ENCODE data around the gene FANK1. TPM values are rescaled to one million over a fixed set of nuclear protein-coding genes. Genes with fewer than 3 reads are reported as not detected.

FANK1 gene
- total and polyA plus RNA-seq, 11 donors, result 0.33 to 1.8 (median 0.44) TPM; not detected in 3

DNA sequence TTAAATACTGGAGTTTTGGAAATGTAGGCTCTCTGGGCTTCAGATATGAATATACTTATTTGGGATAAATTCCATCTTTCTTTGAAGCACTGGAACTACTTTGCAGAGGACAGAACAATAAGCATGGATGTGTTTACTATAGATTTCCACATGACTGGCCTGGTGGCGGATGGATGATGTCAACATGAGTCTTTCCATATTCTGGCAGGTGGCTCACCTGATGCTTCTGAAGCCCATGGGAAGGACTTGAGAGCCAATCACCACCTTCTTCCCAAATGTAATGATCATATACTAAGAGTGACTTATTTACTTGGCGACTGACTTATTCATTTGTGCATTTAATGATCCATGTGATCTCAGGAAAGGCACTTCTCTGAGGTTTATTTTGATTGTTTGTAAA lies 110.5 kb downstream of the FANK1 start:
- Histone ChIP-seq H3K4me1 (no peaks in the 10 kb centered on the region), H3K4me3 (no peak overlapping the region), H3K36me3 (no peaks in the 10 kb centered on the region), H3K27ac (no peak overlapping the region), H3K27me3 (no peaks in the 10 kb centered on the region), H3K9me3 (peaks cover 0 to 6% (median 0%) of the 10 kb centered on the region in 12 donors)
- no peak for TF ChIP-seq POLR2A (IDR thresholded peaks at IDR 0.05)
- TF ChIP-seq, protein P1, sequence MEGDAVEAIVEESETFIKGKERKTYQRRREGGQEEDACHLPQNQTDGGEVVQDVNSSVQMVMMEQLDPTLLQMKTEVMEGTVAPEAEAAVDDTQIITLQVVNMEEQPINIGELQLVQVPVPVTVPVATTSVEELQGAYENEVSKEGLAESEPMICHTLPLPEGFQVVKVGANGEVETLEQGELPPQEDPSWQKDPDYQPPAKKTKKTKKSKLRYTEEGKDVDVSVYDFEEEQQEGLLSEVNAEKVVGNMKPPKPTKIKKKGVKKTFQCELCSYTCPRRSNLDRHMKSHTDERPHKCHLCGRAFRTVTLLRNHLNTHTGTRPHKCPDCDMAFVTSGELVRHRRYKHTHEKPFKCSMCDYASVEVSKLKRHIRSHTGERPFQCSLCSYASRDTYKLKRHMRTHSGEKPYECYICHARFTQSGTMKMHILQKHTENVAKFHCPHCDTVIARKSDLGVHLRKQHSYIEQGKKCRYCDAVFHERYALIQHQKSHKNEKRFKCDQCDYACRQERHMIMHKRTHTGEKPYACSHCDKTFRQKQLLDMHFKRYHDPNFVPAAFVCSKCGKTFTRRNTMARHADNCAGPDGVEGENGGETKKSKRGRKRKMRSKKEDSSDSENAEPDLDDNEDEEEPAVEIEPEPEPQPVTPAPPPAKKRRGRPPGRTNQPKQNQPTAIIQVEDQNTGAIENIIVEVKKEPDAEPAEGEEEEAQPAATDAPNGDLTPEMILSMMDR (IDR thresholded peaks at IDR 0.05), result no peak
- DNase-seq (no peak), ATAC-seq (no peak)
- WGBS, 4 donors, result 94 to 97% (median 97%) methylated on average over 2 of the region's 2 CpGs
- intact Hi-C loops (cut with DNase I), result no loop called here

DNA sequence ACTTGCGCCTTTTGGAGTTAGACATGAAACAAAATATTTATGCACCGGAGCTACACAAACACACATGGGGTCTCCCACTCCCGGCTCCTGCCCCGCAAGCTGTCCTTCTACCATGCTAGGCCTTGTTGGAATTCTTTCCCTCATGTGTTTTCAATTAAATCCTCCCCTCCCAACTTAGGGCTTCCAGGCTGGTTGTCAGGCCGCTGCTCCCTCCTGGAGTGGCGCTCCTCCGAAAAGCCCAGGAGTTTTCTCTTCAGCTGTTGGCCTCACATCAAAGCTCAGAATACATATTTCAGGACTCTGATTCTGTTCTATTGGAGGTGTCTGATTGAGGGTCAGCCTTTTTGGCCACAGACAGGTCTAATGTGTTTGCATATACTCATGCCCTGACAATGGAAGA lies 113.3 kb downstream of the FANK1 start:
- no peak overlapping the region for H3K4me3 ChIP-seq
- H3K27ac ChIP-seq, result no peak overlapping the region
- 93 to 96% (median 95%) methylated on average over 7 of the region's 7 CpGs for whole genome bisulfite sequencing, 4 donors
- peaks cover 0 to 6% (median 0%) of the 10 kb centered on the region in 12 donors for H3K9me3 ChIP-seq
- no peak for ATAC-seq
- intact Hi-C loops (cut with DNase I), result no loop called here
- H3K36me3 ChIP-seq, result no peaks in the 10 kb centered on the region
- no peaks in the 10 kb centered on the region for H3K27me3 ChIP-seq
- H3K4me1 ChIP-seq, result no peaks in the 10 kb centered on the region
- no peak for DNase-seq
- no peak for TF ChIP-seq POLR2A (IDR thresholded peaks at IDR 0.05)
- TF ChIP-seq, protein P1 (IDR thresholded peaks at IDR 0.05), result no peak

DNA sequence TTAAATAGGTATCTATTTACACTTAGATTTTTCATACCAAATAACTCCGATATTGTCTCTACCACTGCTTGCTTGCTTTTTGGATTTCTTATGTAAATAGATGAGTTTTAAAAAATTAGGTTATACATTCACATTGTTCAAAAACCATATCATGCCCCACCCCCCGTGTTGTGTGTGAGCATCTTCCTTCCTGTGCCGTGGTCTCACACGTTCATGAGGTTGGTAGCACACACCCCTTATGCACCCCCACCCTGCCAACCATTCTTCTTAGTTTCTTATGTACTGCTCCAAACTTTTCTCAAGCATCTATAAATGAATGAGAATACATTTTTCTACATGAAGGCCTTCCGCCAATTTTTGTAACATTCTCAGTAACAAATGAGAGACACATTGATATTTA lies 115.6 kb downstream of the FANK1 start:
- no peaks in the 10 kb centered on the region for H3K27me3 ChIP-seq
- no peak for TF ChIP-seq POLR2A (IDR thresholded peaks at IDR 0.05)
- TF ChIP-seq, protein P1 (IDR thresholded peaks at IDR 0.05), result no peak
- intact Hi-C loops (cut with DNase I), result no loop called here
- H3K9me3 ChIP-seq, result peaks cover 0 to 6% (median 0%) of the 10 kb centered on the region in 12 donors
- H3K4me3 ChIP-seq, result no peak overlapping the region
- ATAC-seq (no peak), DNase-seq (no peak)
- H3K27ac ChIP-seq, result no peak overlapping the region
- WGBS, 4 donors, result 77 to 88% (median 87%) methylated on average over 5 of the region's 5 CpGs
- no peaks in the 10 kb centered on the region for H3K36me3 ChIP-seq
- no peaks in the 10 kb centered on the region for H3K4me1 ChIP-seq

DNA sequence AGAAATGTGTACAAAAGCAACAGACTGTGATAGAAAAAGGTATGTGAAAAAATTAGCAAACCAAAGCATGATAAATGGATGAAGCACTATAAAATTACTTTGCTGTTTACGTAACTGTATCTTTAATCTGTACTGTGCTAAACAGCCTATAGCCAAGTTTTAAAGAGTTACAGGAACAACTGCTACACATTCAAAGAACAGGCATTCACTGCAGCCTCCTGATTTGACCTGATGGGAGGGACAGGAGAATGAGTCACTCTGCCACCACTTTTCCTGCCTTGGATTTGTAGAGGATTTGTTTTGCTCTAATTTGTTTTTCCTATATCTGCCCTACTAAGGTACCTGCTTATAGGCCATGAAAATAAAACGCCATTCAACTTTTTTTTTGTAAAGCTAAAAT lies 116.1 kb downstream of the FANK1 start:
- 91 to 97% (median 96%) methylated on average over 2 of the region's 2 CpGs for WGBS, 4 donors
- intact Hi-C loops (cut with DNase I), result no loop called here
- no peak for DNase-seq
- Histone ChIP-seq H3K36me3 (no peaks in the 10 kb centered on the region), H3K9me3 (peaks cover 0 to 6% (median 0%) of the 10 kb centered on the region in 12 donors), H3K4me3 (no peak overlapping the region), H3K27me3 (no peaks in the 10 kb centered on the region), H3K27ac (no peak overlapping the region), H3K4me1 (no peaks in the 10 kb centered on the region)
- no peak for ATAC-seq
- TF ChIP-seq, protein P1 (IDR thresholded peaks at IDR 0.05), result no peak
- TF ChIP-seq POLR2A (IDR thresholded peaks at IDR 0.05), result no peak

Data from heart left ventricle (tissue), 16 donors.